Measurements from ENCODE around the gene JHY. TPM values are rescaled to one million over a fixed set of nuclear protein-coding genes. Genes with fewer than 3 reads are reported as not detected.

The JHY gene
- total RNA-seq, 1 experiment from 2014 or later: 0.34 TPM

- H3K36me3 ChIP-seq (ENCODE audit: control insufficient read depth, insufficient read depth, low read length): no peaks in the 10 kb centered on the region
- H3K27ac Mint-ChIP-seq (ENCODE audit: unreplicated experiment): no peak overlapping the region
- H3K9me3 ChIP-seq: no peaks in the 10 kb centered on the region
- peaks cover 21% of the 10 kb centered on the region for H3K27me3 Mint-ChIP-seq (ENCODE audit: insufficient read depth, unreplicated experiment)
- ChIA-PET CTCF (interaction anchor here (0.6 to 1.2 kb wide), 2 partner anchors 104 to 134 kb away, joined by 3 read pairs; no protein-coding TSS in a partner anchor), POLR2A (no interaction called here)
- TF ChIP-seq CTCF (IDR thresholded peaks at IDR 0.05; ENCODE audit: insufficient read depth in 1 of 2, low read depth in 1 of 2, low read length in 1 of 2, severe bottlenecking in 1 of 2, unreplicated experiment in 1 of 2): no peak
- peaks cover 1% of the 10 kb centered on the region; the same call in 1 of the 2 replicates for H3K27me3 ChIP-seq (replicated peaks; ENCODE audit: control insufficient read depth, insufficient read depth, low read length)
- intact Hi-C loops (cut with micrococcal nuclease; ENCODE audit: unreplicated experiment): no loop called here
- BruUV-seq (replicated peaks): no TSS peak
- no peaks in the 10 kb centered on the region for H3K36me3 Mint-ChIP-seq (ENCODE audit: insufficient read depth, unreplicated experiment)
- no peaks in the 10 kb centered on the region for H3K4me1 Mint-ChIP-seq (ENCODE audit: low read depth, unreplicated experiment)
- no peaks in the 10 kb centered on the region for H3K9me3 Mint-ChIP-seq (ENCODE audit: unreplicated experiment)
- no peaks in the 10 kb centered on the region for H3K4me1 ChIP-seq
- no peak overlapping the region for H3K4me3 Mint-ChIP-seq (ENCODE audit: unreplicated experiment)
- no peak overlapping the region for H3K4me3 ChIP-seq (ENCODE audit: low read depth, low read length)
- no peak for DNase-seq
These were observed 34.8 kb downstream of the JHY start for GRCh38 chr11:122917311-122917710.

GRCh38 chr11:122918734-122919133 is 36.2 kb downstream of the JHY start:
- Histone ChIP-seq H3K9me3 (no peaks in the 10 kb centered on the region), H3K27me3 (replicated peaks; ENCODE audit: control insufficient read depth, insufficient read depth, low read length) (no peaks in the 10 kb centered on the region; the same call in 1 of the 2 replicates), H3K4me1 (0 out of 2 replicates have a peak, but pooled peaks cover 3% of the 10 kb centered on the region), H3K36me3 (ENCODE audit: control insufficient read depth, insufficient read depth, low read length) (no peaks in the 10 kb centered on the region), H3K4me3 (ENCODE audit: low read depth, low read length) (no peak overlapping the region)
- CTCF ChIA-PET: interaction anchor here (1.2 kb wide), 1 partner anchor 102 kb away, joined by 3 read pairs; no protein-coding TSS in a partner anchor
- no peak overlapping the region for H3K4me3 Mint-ChIP-seq (ENCODE audit: unreplicated experiment)
- H3K4me1 Mint-ChIP-seq (ENCODE audit: low read depth, unreplicated experiment): no peaks in the 10 kb centered on the region
- intact Hi-C loops (cut with micrococcal nuclease; ENCODE audit: unreplicated experiment): no loop called here
- POLR2A ChIA-PET: interaction anchor here (0.6 kb wide), 1 partner anchor 1327 kb away, joined by 4 read pairs; no protein-coding TSS in a partner anchor
- no peak for TF ChIP-seq CTCF (IDR thresholded peaks at IDR 0.05; ENCODE audit: insufficient read depth in 1 of 2, low read depth in 1 of 2, low read length in 1 of 2, severe bottlenecking in 1 of 2, unreplicated experiment in 1 of 2)
- no TSS peak for BruUV-seq (replicated peaks)
- no peak for DNase-seq
- H3K36me3 Mint-ChIP-seq (ENCODE audit: insufficient read depth, unreplicated experiment): no peaks in the 10 kb centered on the region
- peaks cover 15% of the 10 kb centered on the region for H3K27me3 Mint-ChIP-seq (ENCODE audit: insufficient read depth, unreplicated experiment)
- H3K27ac Mint-ChIP-seq (ENCODE audit: unreplicated experiment): no peak overlapping the region
- no peaks in the 10 kb centered on the region for H3K9me3 Mint-ChIP-seq (ENCODE audit: unreplicated experiment)

- POLR2A ChIA-PET: no interaction called here
These were observed 38.0 kb downstream of the JHY start for GRCh38 chr11:122920579-122920978.

More at GRCh38 chr11:122920579-122920978, 38.0 kb downstream of the JHY start:
- Histone ChIP-seq H3K36me3 (ENCODE audit: control insufficient read depth, insufficient read depth, low read length) (no peaks in the 10 kb centered on the region), H3K27me3 (replicated peaks; ENCODE audit: control insufficient read depth, insufficient read depth, low read length) (no peaks in the 10 kb centered on the region), H3K4me1 (0 out of 2 replicates have a peak, but pooled peaks cover 3% of the 10 kb centered on the region), H3K4me3 (ENCODE audit: low read depth, low read length) (no peak overlapping the region), H3K9me3 (no peaks in the 10 kb centered on the region)
- CTCF ChIA-PET: interaction anchor here (0.7 kb wide), 1 partner anchor 527 kb away, joined by 3 read pairs; no protein-coding TSS in a partner anchor
- Mint-ChIP-seq H3K27ac (ENCODE audit: unreplicated experiment) (no peak overlapping the region), H3K4me3 (ENCODE audit: unreplicated experiment) (no peak overlapping the region), H3K36me3 (ENCODE audit: insufficient read depth, unreplicated experiment) (no peaks in the 10 kb centered on the region), H3K27me3 (ENCODE audit: insufficient read depth, unreplicated experiment) (peaks cover 18% of the 10 kb centered on the region), H3K4me1 (ENCODE audit: low read depth, unreplicated experiment) (no peaks in the 10 kb centered on the region), H3K9me3 (ENCODE audit: unreplicated experiment) (no peaks in the 10 kb centered on the region)
- no TSS peak for BruUV-seq (replicated peaks)
- no peak for TF ChIP-seq CTCF (IDR thresholded peaks at IDR 0.05; ENCODE audit: insufficient read depth in 1 of 2, low read depth in 1 of 2, low read length in 1 of 2, severe bottlenecking in 1 of 2, unreplicated experiment in 1 of 2)
- DNase-seq: no peak
- intact Hi-C loops (cut with micrococcal nuclease; ENCODE audit: unreplicated experiment): no loop called here

Data from Caco-2 (cell line).